GM18909 (cell line): Measurements from ENCODE around the gene MYO9B.
"Not testable (repeated sequence)": the region's sequence is repeated elsewhere in the genome, so short reads cannot be mapped to it uniquely, and the experiment has no call there.

ENCODE experiments used
- ATAC-seq: cut with Tn5 transposase; IDR thresholded peaks from one replicate; pipeline ENCODE4 v1.9.1; 2021; ENCODE audit warnings: mild to moderate bottlenecking; ENCODE audit not compliant: unreplicated experiment, poor library complexity

MYO9B gene

DNA sequence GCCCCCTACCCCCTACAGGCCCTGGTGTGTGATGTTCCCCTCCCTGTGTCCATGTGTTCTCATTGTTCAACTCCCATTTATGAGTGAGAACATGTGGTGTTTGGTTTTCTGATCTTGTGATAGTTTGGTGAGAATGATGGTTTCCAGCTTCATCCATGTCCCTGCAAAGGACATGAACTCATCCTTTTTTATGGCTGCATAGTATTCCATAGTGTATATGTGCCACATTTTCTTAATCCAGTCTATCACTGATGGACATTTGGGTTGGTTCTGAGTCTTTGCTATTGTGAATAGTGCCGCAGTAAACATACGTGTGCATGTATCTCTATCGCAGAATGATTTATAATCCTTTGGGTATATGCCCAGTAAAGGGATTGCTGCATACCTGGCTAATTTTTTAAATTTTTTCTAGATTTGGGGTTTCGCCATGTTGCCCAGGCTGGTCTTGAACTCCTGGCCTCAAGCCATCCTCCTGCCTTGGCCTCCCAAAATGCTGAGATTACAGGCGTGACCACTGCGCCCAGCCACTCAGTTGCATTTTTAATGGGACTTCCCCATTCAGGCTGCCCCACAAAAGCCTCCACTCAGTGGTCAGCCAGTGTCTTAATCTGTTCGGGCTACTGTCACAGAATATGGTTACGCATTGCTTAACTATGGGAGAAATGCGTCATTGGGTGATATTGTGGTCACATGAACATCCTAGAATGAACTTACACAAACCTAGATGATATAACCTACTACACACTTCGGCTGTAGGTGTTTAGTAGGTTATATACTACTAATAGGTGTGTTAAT is 62.7 kb downstream of the MYO9B start:
- not testable (repeated sequence) for ATAC-seq

- ATAC-seq: no peak
Observed at GRCh38 chr19:17138937-17139598, 63.5 kb downstream of the MYO9B start.

GRCh38 chr19:17144771-17145170 is 69.2 kb downstream of the MYO9B start:
- ATAC-seq: not testable (repeated sequence)

DNA sequence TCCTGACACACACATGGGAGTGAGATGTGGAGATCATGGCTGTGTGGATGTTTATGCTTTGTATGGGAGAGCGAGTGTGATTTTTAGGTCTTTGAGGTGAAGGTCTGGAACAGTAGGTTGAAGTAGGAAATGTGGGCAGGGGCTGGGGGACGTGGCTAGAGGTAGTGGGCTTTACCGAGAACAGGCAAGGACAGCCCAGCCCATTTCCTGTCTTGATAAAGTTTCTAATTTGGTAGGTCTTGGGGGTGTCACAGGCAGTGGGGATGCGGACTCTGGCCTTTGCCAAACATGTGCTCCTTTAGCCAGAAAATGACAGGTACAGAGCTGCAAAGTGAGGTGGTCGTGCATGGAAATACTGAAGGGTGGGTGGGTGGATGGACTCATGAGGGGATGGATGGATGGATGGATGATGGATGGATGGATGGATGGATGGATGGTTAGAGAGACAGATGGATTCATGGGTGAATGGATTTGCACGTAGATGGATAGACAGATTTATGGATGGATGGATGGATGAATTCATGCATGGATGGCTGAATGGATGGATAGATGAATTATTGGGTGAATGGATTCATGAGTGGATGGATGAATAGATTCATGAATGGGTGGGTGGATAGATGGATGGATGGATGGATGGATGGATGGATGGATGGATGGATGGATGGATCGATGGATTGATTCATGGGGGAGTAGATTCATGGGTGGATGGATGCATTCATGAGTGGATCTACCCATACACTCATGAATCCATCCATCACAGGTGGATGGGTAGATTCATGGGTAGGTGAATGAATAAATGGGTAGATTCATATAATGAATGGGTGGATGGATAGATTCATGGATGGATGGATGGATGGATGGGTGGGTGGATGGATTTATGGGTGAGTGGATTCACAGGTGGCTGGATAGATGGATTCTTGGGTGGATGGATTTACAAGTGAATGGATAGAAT is 70.2 kb downstream of the MYO9B start:
- no peak for ATAC-seq

DNA sequence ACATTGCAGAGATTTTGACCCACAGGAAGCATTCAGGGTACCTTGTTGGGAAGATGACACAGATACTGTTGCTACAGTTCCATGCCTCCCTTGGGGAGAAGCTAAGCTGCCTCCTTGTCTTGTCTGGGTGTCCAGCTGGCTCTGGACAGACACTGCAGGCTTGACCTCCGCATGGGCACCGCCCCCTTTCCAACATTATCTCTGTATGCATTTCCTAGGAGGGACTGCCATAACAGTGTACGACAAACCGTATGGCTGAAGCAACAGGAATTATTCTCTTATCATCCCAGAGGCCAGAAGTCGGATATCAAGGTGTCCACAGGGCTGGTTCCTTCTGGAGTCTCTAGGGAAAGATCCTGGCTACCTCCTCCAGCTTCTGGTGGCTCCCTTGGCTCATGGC is 72.6 kb downstream of the MYO9B start:
- ATAC-seq: no peak

- ATAC-seq: no peak
Observed at GRCh38 chr19:17149393-17150135, 74.0 kb downstream of the MYO9B start.

DNA sequence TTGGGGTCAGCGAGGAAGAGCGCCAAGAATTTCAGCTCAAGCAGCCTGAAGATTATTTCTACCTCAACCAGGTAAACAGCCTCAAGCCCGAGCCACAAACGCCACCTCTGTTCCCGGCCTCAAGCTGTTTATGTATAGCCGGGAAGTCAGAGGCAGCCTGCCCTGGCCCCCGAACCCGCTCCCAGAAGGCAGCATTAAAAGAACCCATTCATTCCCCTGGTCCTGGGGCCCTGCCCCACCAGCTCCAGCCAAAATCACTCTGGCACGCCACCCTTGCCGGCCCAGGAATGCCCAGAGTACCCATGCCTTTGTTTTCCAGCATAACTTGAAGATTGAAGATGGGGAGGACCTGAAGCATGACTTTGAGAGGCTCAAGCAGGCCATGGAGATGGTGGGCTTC is 78.4 kb downstream of the MYO9B start:
- ATAC-seq: no peak

DNA sequence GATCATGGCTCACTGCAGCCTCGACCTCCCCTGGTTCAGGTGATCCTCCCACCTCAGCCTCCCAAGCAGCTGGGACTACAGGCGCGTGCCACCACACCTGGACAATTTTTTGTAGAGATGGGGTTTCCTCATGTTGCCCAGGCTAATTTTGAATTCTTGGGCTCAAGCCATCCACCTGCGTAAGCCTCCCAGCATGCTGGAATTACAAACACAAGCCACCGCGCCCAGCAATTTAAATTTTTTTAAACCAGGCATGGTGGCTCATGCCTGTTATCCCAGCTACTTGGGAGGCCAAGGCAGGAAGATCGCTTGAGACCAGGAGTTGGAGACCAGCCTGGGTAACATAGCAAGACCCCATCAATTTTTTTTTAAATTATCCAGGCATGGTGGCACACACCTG is 79.7 kb downstream of the MYO9B start:
- no peak for ATAC-seq

GRCh38 chr19:17156296-17156946 is 80.8 kb downstream of the MYO9B start:
- no peak for ATAC-seq

DNA sequence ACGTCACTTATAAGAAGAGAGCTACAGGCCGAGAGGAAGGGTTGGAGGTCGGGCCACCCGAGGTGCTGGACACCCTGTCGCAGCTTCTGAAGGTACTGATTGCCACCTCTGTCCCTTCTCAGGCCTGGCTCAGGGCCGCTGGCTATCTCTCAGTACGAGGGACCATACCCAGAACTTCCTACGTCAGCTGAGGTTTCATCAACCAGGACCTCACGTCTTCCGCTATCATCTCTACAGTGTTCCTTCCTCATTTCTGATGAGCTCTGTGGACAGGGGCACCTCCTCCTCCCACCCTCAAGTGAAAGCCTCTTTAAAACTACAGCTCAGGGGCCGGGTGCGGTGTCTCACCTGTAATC is 81.3 kb downstream of the MYO9B start:
- no peak for ATAC-seq

- no peak for ATAC-seq
Observed at GRCh38 chr19:17158584-17158983, 83.0 kb downstream of the MYO9B start.

- ATAC-seq: no peak
Observed at GRCh38 chr19:17159466-17160393, 84.2 kb downstream of the MYO9B start.

GRCh38 chr19:17160908-17161307 is 85.3 kb downstream of the MYO9B start:
- ATAC-seq: no peak

- not testable (repeated sequence) for ATAC-seq
Observed at GRCh38 chr19:17162131-17162530, 86.6 kb downstream of the MYO9B start.

DNA sequence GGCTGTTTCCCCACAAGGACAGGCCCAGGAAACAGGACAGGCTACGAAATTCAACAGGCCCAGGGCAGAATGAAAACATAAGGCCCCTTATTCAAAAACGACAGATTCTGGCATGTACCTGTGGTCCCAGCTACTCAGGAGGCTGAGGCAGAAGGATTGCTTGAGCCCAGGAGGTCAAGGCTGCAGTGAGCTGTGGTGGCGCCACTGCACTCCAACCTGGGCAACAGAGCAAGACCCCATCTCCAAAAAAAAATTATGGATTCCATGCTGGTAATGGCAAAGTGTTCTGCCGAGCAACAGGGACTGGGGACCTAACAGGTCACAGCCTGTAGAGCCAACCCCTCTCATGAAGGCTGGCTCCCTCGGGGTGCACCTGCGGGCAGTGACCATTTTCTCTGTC is 87.0 kb downstream of the MYO9B start:
- no peak for ATAC-seq

DNA sequence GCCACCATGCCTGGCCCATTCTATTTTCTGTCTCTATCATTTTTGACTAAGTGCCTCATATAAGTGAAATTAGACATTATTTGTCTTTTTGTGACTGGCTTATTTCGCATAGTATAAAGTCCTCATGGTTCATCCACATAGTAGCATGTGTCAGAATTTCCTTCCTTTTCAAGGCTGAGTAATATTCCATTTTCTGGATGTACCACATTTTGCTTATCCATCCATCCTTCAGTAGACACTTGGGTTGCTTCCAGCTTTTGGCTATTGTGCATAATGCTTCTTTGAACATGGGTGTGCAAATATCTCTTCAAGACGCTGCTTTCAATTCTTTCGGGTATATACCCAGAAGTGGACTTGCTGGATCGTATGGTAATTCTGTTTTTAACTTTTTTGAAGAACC is 88.1 kb downstream of the MYO9B start:
- ATAC-seq: no peak

DNA sequence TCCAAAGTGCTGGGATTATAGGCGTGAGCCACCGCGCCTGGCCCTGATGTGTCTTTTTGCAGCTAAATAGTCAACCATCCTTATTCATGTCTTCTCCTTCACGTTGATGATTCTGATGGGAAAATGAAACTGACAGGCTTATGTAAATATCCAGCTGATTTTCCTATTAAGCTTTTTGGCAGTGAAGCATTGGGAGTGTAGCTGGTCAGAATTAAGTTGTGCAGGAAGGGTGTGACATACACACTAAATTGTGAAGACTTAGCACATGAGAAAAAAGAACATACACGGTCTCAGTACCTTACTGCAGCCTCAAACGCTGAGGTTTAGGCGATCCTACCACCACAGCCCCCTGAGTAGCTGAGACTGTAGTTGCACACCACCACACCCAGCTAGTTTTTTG is 89.1 kb downstream of the MYO9B start:
- ATAC-seq: no peak

DNA sequence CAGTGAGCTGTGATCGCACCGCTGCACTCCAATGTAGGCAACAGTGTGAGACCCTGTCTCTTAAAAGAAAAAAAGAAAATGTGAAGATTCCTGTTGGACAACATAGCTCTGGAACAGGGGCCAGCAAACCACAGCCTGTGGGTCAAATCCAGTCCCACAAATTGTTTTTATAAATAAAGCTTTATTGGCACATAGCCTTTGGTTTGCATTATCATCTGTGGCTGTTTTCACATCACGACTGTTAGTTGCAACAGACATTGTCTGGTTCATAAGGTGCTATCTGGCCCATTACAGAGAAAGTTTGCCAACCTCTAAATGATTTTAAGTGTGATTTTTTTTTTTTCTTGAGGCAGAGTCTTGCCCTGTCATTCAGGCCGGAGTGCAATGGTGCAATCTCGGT is 90.1 kb downstream of the MYO9B start:
- ATAC-seq: no peak
